Lower leg skin (tissue), 3 donors: Measurements from ENCODE around the gene CNN3.

Source experiments
- POLR2A ChIP-seq, 2 donors: fragments of 450-650 bp; IDR thresholded peaks; one replicate each; pipeline ENCODE4 v1.6.1; 2016 to 2017; ENCODE audit warnings: antibody characterized with exemption in 2 of 2, mild to moderate bottlenecking in 1 of 2, moderate library complexity in 1 of 2
- TF ChIP-seq, protein P1 (sequence below), 3 donors: fragments of 450-650 bp; IDR thresholded peaks; one replicate each; pipeline ENCODE4 v1.5.1; 2016; ENCODE audit warnings: antibody characterized with exemption in 3 of 3, mild to moderate bottlenecking in 3 of 3, moderate library complexity in 2 of 3

DNA sequence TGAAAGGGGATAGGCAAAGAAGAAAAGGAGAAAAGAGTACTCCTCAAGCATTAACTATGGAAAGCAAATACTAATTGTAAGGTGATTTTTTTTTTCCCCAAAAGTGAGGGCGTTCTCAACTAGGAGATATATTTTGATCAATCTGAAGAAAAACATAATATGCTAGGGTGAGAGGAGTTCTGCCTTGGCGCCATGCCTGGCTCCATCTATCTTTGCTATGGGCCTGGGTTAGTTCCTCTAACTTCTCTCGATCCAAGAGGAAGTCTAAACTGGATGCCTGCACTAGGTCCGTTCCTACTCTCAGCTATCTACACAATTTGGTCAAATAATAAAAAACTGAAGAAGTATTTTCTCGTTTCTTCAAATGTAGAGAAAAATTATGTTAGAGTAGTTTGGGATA lies 20.5 kb downstream of the CNN3 start:
- TF ChIP-seq, protein P1, sequence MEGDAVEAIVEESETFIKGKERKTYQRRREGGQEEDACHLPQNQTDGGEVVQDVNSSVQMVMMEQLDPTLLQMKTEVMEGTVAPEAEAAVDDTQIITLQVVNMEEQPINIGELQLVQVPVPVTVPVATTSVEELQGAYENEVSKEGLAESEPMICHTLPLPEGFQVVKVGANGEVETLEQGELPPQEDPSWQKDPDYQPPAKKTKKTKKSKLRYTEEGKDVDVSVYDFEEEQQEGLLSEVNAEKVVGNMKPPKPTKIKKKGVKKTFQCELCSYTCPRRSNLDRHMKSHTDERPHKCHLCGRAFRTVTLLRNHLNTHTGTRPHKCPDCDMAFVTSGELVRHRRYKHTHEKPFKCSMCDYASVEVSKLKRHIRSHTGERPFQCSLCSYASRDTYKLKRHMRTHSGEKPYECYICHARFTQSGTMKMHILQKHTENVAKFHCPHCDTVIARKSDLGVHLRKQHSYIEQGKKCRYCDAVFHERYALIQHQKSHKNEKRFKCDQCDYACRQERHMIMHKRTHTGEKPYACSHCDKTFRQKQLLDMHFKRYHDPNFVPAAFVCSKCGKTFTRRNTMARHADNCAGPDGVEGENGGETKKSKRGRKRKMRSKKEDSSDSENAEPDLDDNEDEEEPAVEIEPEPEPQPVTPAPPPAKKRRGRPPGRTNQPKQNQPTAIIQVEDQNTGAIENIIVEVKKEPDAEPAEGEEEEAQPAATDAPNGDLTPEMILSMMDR (IDR thresholded peaks at IDR 0.05): no peak
- no peak for TF ChIP-seq POLR2A (IDR thresholded peaks at IDR 0.05)
